ENCODE results near the gene PARD6B.
"Not testable (repeated sequence)": the region's sequence is repeated elsewhere in the genome, so short reads cannot be mapped to it uniquely, and the experiment has no call there.

Gene PARD6B

GRCh38 chr20:50746138-50746940, 15.0 kb downstream of the PARD6B start:
- DNase-seq = no peak

GRCh38 chr20:50747275-50747674, 15.9 kb downstream of the PARD6B start:
- no peak for DNase-seq

GRCh38 chr20:50750145-50750671, 18.8 kb downstream of the PARD6B start:
- DNase-seq = no peak

GRCh38 chr20:50753152-50753551, 21.8 kb downstream of the PARD6B start:
- DNase-seq = no peak

- DNase-seq = no peak
Measured at GRCh38 chr20:50754420-50754819, 23.0 kb downstream of the PARD6B start.

- no peak for DNase-seq
Measured at GRCh38 chr20:50756447-50756846, 25.1 kb downstream of the PARD6B start.

GRCh38 chr20:50758469-50758868, 27.1 kb downstream of the PARD6B start:
- no peak for DNase-seq

GRCh38 chr20:50758992-50759391, 27.6 kb downstream of the PARD6B start:
- DNase-seq = no peak

GRCh38 chr20:50759678-50760077, 28.3 kb downstream of the PARD6B start:
- DNase-seq = no peak

- no peak for DNase-seq
Measured at GRCh38 chr20:50762045-50762422, 30.7 kb downstream of the PARD6B start.

GRCh38 chr20:50762435-50763220, 31.2 kb downstream of the PARD6B start:
- DNase-seq = peak; percentile 41

GRCh38 chr20:50763550-50764458, 32.4 kb downstream of the PARD6B start:
- DNase-seq = not testable (repeated sequence)

- not testable (repeated sequence) for DNase-seq
Measured at GRCh38 chr20:50765251-50765650, 33.9 kb downstream of the PARD6B start.

- no peak for DNase-seq
Measured at GRCh38 chr20:50765674-50766073, 34.3 kb downstream of the PARD6B start.

GRCh38 chr20:50766955-50767809, 35.8 kb downstream of the PARD6B start:
- not testable (repeated sequence) for DNase-seq

- not testable (repeated sequence) for DNase-seq
Measured at GRCh38 chr20:50768991-50769390, 37.6 kb downstream of the PARD6B start.

GRCh38 chr20:50769551-50770085, 38.2 kb downstream of the PARD6B start:
- not testable (repeated sequence) for DNase-seq

GRCh38 chr20:50771419-50772080, 40.2 kb downstream of the PARD6B start:
- DNase-seq = not testable (repeated sequence)

- no peak for DNase-seq
Measured at GRCh38 chr20:50772420-50773185, 41.2 kb downstream of the PARD6B start.

GRCh38 chr20:50774515-50774914, 43.1 kb downstream of the PARD6B start:
- DNase-seq = no peak
